WTC11 (cell line): ENCODE measurements around the gene MPEG1.

Experiments
- ESRRA ChIP-seq: sonication (generic); formaldehyde crosslinking; IDR thresholded peaks from 2 replicates; pipeline ENCODE4 v1.8.1; 2022; ENCODE audit warnings: mild to moderate bottlenecking, missing genetic modification reagents, borderline replicate concordance
- TF ChIP-seq, protein P1 (sequence below): fragments of 200-600 bp; IDR thresholded peaks from 2 replicates; pipeline ENCODE4 v1.8.0; 2022; ENCODE audit warnings: antibody characterized with exemption
- TF ChIP-seq, protein P2 (sequence below): sonication (generic); formaldehyde crosslinking; IDR thresholded peaks from 2 replicates; pipeline ENCODE4 v1.8.0; 2022; ENCODE audit warnings: mild to moderate bottlenecking, missing genetic modification reagents
- TF ChIP-seq, protein P3 (sequence below): sonication (generic); formaldehyde crosslinking; IDR thresholded peaks from 2 replicates; pipeline ENCODE4 v1.8.0; 2022; ENCODE audit warnings: mild to moderate bottlenecking, missing genetic modification reagents

DNA sequence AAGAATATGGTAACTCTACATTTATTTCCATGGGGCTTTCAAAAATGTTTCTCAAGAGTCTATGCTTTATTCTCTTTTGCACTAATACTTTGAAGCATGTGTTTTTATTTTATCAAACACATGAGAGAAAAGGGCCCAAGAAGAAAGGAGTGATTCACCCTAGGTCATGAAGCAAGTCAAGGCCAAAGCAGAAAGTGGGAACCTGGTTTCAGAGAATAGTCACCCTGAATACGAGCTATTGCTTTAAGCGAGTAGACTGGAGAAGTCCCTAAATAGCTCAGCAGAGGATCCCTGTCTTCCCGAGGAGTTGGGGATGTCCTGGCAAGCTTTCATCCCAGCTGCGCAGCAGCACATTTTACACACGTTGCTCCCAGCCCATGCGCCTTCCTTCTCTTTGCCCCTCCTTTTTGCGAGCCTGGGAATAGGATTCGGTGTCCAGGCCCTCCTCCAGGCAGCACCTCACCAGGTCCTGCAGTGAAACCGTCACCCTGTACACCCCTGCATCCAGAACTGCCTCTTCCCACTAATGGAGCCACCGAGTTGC is 19.1 kb downstream of the MPEG1 start:
- TF ChIP-seq ESRRA (CRISPR knock-in tag), result no peak
- TF ChIP-seq, protein P1, sequence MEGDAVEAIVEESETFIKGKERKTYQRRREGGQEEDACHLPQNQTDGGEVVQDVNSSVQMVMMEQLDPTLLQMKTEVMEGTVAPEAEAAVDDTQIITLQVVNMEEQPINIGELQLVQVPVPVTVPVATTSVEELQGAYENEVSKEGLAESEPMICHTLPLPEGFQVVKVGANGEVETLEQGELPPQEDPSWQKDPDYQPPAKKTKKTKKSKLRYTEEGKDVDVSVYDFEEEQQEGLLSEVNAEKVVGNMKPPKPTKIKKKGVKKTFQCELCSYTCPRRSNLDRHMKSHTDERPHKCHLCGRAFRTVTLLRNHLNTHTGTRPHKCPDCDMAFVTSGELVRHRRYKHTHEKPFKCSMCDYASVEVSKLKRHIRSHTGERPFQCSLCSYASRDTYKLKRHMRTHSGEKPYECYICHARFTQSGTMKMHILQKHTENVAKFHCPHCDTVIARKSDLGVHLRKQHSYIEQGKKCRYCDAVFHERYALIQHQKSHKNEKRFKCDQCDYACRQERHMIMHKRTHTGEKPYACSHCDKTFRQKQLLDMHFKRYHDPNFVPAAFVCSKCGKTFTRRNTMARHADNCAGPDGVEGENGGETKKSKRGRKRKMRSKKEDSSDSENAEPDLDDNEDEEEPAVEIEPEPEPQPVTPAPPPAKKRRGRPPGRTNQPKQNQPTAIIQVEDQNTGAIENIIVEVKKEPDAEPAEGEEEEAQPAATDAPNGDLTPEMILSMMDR, result no peak
- TF ChIP-seq, protein P2, sequence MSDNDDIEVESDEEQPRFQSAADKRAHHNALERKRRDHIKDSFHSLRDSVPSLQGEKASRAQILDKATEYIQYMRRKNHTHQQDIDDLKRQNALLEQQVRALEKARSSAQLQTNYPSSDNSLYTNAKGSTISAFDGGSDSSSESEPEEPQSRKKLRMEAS (CRISPR knock-in tag), result no peak
- TF ChIP-seq, protein P3, sequence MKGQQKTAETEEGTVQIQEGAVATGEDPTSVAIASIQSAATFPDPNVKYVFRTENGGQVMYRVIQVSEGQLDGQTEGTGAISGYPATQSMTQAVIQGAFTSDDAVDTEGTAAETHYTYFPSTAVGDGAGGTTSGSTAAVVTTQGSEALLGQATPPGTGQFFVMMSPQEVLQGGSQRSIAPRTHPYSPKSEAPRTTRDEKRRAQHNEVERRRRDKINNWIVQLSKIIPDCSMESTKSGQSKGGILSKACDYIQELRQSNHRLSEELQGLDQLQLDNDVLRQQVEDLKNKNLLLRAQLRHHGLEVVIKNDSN (CRISPR knock-in tag), result no peak
